HEK293 (cell line): ENCODE results near the gene CCDC78.
A peak's percentile ranks its signal among the peaks of the same experiment; 100 is the strongest.

ENCODE experiments used
- CTCF ChIA-PET: fragments of 350-600 bp; formaldehyde crosslinking; extraction: SDS; loops from one replicate; lab custom pipeline; 2021; ENCODE audit warnings: antibody characterized with exemption; lab: Yijun Ruan, JAX
- POLR2A ChIA-PET: fragments of 300-600 bp; formaldehyde crosslinking; extraction: SDS; loops from one replicate; lab custom pipeline; 2020; ENCODE audit warnings: antibody characterized with exemption, inconsistent platforms; lab: Yijun Ruan, JAX
- H3K27ac ChIP-seq: fragments of 200-500 bp; sonication (Bioruptor generic); 2 replicates; pipeline ENCODE4 v1.5.1; 2014; ENCODE audit warnings: low read depth, low read length, control low read depth, inconsistent platforms; ENCODE audit errors: extremely low read depth
- H3K36me3 ChIP-seq, 2 experiments: fragments of 200-500 bp in 1 of 2; sonication (Bioruptor generic) in 1 of 2; 1 replicate in 1 of 2; 2 replicates in 1 of 2; pipeline ENCODE4 v1.5.1; 2014 to 2017; ENCODE audit warnings: inconsistent platforms in 2 of 2, low read length in 2 of 2; ENCODE audit not compliant: control insufficient read depth in 2 of 2, insufficient read depth in 1 of 2
- H3K4me1 ChIP-seq: fragments of 200-500 bp; sonication (Bioruptor generic); 2 replicates; pipeline ENCODE4 v1.5.1; 2014; ENCODE audit warnings: mild to moderate bottlenecking, low read length, inconsistent platforms; ENCODE audit not compliant: control insufficient read depth, insufficient read depth
- H3K4me3 ChIP-seq: 2 replicates; pipeline ENCODE4 v1.5.1; 2011; ENCODE audit warnings: low read depth, mild to moderate bottlenecking, control low read depth, low read length, moderate library complexity
- H3K9me3 ChIP-seq: fragments of 200-500 bp; sonication (Bioruptor generic); 2 replicates; pipeline ENCODE4 v1.5.1; 2014; ENCODE audit warnings: low read depth, low read length, inconsistent platforms; ENCODE audit not compliant: control insufficient read depth, insufficient read depth
- BCL11B ChIP-seq: fragments of 450-650 bp; formaldehyde crosslinking; IDR thresholded peaks from 2 replicates; pipeline ENCODE4 v1.5.1; 2016; ENCODE audit warnings: low read depth, missing biosample characterization, missing genetic modification characterization
- GLI2 ChIP-seq: fragments of 450-650 bp; formaldehyde crosslinking; IDR thresholded peaks from 2 replicates; pipeline ENCODE4; 2017; ENCODE audit warnings: missing biosample characterization, missing genetic modification characterization, low read depth, borderline replicate concordance
- OVOL3 ChIP-seq: fragments of 450-650 bp; formaldehyde crosslinking; IDR thresholded peaks from 2 replicates; pipeline ENCODE4 v1.5.1; 2016; ENCODE audit warnings: missing biosample characterization, missing genetic modification characterization
- RBAK ChIP-seq: fragments of 450-650 bp; formaldehyde crosslinking; IDR thresholded peaks from 2 replicates; pipeline ENCODE4 v1.5.1; 2016; ENCODE audit warnings: missing biosample characterization, missing genetic modification characterization
- TCF7L2 ChIP-seq: IDR thresholded peaks from 2 replicates; pipeline ENCODE4 v1.6.1; 2011; ENCODE audit warnings: low read depth, mild to moderate bottlenecking, inconsistent platforms, low read length, moderate library complexity, borderline replicate concordance
- ZNF132 ChIP-seq: fragments of 450-650 bp; formaldehyde crosslinking; IDR thresholded peaks from 2 replicates; pipeline ENCODE4 v1.5.1; 2017; ENCODE audit warnings: missing biosample characterization, missing genetic modification characterization, borderline replicate concordance
- ZNF202 ChIP-seq: fragments of 450-650 bp; formaldehyde crosslinking; IDR thresholded peaks from 2 replicates; pipeline ENCODE4 v1.5.1; 2016; ENCODE audit warnings: missing biosample characterization, missing genetic modification characterization, borderline replicate concordance
- ZNF514 ChIP-seq: fragments of 450-650 bp; formaldehyde crosslinking; IDR thresholded peaks from 2 replicates; pipeline ENCODE4 v1.5.1; 2016; ENCODE audit warnings: missing biosample characterization, missing genetic modification characterization
- ZNF776 ChIP-seq: fragments of 450-650 bp; formaldehyde crosslinking; IDR thresholded peaks from 2 replicates; pipeline ENCODE4 v1.5.0; 2017; ENCODE audit warnings: missing biosample characterization, missing genetic modification characterization, borderline replicate concordance
- ZSCAN30 ChIP-seq: fragments of 450-650 bp; IDR thresholded peaks from 2 replicates; pipeline ENCODE4 v1.5.1; 2018; ENCODE audit warnings: missing biosample characterization, mild to moderate bottlenecking, missing genetic modification characterization, moderate library complexity
- ZXDB ChIP-seq: fragments of 450-650 bp; formaldehyde crosslinking; IDR thresholded peaks from 2 replicates; pipeline ENCODE4 v1.5.1; 2016; ENCODE audit warnings: missing biosample characterization, missing genetic modification characterization
- TF ChIP-seq, protein P1 (sequence below): fragments of 450-650 bp; formaldehyde crosslinking; IDR thresholded peaks from 2 replicates; pipeline ENCODE4 v1.5.1; 2016; ENCODE audit warnings: missing biosample characterization, missing genetic modification characterization, borderline replicate concordance
- TF ChIP-seq, protein P2 (sequence below): fragments of 450-650 bp; formaldehyde crosslinking; IDR thresholded peaks from 2 replicates; pipeline ENCODE4 v1.5.1; 2016; ENCODE audit warnings: missing biosample characterization, missing genetic modification characterization

CCDC78 gene

GRCh38 chr16:718389-718788 is 7.9 kb downstream of the CCDC78 start:
- CTCF ChIA-PET = interaction anchor here (0.8 to 5.7 kb wide), 2 partner anchors 68 to 337 kb away, joined by 3 to 34 read pairs; partner anchors contain the start of genes CHTF18 and RPUSD1
- H3K36me3 ChIP-seq = peaks cover 0 to 12% of the 10 kb centered on the region in 2 experiments; a peak in 1 of 3 replicates
- no peak for TF ChIP-seq BCL11B
- TF ChIP-seq, protein P1, sequence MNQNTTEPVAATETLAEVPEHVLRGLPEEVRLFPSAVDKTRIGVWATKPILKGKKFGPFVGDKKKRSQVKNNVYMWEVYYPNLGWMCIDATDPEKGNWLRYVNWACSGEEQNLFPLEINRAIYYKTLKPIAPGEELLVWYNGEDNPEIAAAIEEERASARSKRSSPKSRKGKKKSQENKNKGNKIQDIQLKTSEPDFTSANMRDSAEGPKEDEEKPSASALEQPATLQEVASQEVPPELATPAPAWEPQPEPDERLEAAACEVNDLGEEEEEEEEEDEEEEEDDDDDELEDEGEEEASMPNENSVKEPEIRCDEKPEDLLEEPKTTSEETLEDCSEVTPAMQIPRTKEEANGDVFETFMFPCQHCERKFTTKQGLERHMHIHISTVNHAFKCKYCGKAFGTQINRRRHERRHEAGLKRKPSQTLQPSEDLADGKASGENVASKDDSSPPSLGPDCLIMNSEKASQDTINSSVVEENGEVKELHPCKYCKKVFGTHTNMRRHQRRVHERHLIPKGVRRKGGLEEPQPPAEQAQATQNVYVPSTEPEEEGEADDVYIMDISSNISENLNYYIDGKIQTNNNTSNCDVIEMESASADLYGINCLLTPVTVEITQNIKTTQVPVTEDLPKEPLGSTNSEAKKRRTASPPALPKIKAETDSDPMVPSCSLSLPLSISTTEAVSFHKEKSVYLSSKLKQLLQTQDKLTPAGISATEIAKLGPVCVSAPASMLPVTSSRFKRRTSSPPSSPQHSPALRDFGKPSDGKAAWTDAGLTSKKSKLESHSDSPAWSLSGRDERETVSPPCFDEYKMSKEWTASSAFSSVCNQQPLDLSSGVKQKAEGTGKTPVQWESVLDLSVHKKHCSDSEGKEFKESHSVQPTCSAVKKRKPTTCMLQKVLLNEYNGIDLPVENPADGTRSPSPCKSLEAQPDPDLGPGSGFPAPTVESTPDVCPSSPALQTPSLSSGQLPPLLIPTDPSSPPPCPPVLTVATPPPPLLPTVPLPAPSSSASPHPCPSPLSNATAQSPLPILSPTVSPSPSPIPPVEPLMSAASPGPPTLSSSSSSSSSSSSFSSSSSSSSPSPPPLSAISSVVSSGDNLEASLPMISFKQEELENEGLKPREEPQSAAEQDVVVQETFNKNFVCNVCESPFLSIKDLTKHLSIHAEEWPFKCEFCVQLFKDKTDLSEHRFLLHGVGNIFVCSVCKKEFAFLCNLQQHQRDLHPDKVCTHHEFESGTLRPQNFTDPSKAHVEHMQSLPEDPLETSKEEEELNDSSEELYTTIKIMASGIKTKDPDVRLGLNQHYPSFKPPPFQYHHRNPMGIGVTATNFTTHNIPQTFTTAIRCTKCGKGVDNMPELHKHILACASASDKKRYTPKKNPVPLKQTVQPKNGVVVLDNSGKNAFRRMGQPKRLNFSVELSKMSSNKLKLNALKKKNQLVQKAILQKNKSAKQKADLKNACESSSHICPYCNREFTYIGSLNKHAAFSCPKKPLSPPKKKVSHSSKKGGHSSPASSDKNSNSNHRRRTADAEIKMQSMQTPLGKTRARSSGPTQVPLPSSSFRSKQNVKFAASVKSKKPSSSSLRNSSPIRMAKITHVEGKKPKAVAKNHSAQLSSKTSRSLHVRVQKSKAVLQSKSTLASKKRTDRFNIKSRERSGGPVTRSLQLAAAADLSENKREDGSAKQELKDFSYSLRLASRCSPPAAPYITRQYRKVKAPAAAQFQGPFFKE (tag by site-specific recombination) = no peak
- no peak for TF ChIP-seq ZSCAN30
- no peak for TF ChIP-seq ZNF514 (tag by site-specific recombination)
- TF ChIP-seq GLI2 (tag by site-specific recombination) = no peak
- no peak for TF ChIP-seq ZNF132 (tag by site-specific recombination)
- TF ChIP-seq ZNF202 (tag by site-specific recombination) = no peak
- no peak for TF ChIP-seq TCF7L2
- TF ChIP-seq OVOL3 (tag by site-specific recombination) = no peak
- no peak for TF ChIP-seq ZXDB (tag by site-specific recombination)
- TF ChIP-seq, all 188 proteins: peak for 0
- Histone ChIP-seq H3K4me1 (peaks cover 13% of the 10 kb centered on the region), H3K4me3 (no peak overlapping the region), H3K9me3 (no peaks in the 10 kb centered on the region), H3K27ac (no peak overlapping the region)
- POLR2A ChIA-PET = no interaction called here

DNA sequence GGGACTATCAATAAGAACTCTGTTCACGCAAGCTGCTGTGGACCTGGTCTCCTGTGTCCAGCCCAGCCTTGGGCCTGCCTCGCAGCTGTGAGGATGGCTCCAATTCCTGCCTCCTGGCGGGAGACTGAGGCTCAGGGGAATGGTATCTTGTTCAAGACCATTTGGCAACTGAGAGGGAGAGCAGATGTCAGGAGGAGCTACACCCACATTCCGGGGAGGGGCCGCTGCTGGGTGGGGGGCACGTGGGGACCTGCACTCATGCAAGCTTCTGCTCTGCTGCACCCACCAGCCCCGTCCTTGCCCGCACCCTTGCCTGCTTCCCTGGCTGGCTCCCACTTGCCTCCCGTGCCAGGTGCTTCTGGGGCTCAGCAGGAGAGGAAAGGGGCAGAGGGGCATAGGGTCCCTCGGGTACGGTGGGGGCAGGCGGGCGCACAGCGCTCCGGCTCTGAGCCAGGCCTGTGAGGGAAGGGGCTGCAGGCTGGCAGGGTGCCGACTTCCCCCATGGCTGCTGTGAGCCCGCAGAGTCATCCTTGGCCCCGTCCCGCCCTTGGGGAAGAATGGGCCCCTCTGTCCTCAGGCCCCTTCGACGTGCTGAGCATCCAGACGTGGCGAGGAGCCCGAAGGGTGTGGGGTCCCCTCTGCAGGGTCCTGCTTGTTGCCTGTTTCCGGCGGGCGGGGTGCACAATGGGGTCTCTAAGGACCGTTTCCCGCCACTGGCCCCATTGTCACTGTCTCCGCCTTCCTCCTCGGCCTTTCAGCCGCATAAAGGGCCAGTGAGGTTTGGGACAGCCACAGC is 8.6 kb downstream of the CCDC78 start:
- Histone ChIP-seq H3K36me3 (peaks cover 0 to 8% of the 10 kb centered on the region in 2 experiments; a peak in 1 of 3 replicates), H3K9me3 (no peaks in the 10 kb centered on the region), H3K4me1 (peaks cover 13% of the 10 kb centered on the region), H3K27ac (no peak overlapping the region), H3K4me3 (no peak overlapping the region)
- TF ChIP-seq RBAK (tag by site-specific recombination) = no peak
- TF ChIP-seq, protein P2, sequence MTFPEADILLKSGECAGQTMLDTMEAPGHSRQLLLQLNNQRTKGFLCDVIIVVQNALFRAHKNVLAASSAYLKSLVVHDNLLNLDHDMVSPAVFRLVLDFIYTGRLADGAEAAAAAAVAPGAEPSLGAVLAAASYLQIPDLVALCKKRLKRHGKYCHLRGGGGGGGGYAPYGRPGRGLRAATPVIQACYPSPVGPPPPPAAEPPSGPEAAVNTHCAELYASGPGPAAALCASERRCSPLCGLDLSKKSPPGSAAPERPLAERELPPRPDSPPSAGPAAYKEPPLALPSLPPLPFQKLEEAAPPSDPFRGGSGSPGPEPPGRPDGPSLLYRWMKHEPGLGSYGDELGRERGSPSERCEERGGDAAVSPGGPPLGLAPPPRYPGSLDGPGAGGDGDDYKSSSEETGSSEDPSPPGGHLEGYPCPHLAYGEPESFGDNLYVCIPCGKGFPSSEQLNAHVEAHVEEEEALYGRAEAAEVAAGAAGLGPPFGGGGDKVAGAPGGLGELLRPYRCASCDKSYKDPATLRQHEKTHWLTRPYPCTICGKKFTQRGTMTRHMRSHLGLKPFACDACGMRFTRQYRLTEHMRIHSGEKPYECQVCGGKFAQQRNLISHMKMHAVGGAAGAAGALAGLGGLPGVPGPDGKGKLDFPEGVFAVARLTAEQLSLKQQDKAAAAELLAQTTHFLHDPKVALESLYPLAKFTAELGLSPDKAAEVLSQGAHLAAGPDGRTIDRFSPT = peak; percentile 82
- TF ChIP-seq ZNF776 = no peak
- ChIA-PET CTCF (interaction anchor here (5.7 kb wide), 1 partner anchor 69 kb away, joined by 34 read pairs; the partner anchor contains the start of genes CHTF18 and RPUSD1), POLR2A (interaction anchor here (1.0 to 1.7 kb wide), 3 partner anchors 7 to 71 kb away, joined by 3 to 8 read pairs (median 4); partner anchors contain the start of genes CHTF18 and RPUSD1)
